ENCODE results near the gene GRXCR1. TPM values are rescaled to one million over a fixed set of nuclear protein-coding genes. Genes with fewer than 3 reads are reported as not detected.

GRXCR1 gene
- total and polyA plus RNA-seq, 2 of the 13 experiments (the other 11 are each of a cell fraction or from before 2014, with no cell fraction given), result not detected

DNA sequence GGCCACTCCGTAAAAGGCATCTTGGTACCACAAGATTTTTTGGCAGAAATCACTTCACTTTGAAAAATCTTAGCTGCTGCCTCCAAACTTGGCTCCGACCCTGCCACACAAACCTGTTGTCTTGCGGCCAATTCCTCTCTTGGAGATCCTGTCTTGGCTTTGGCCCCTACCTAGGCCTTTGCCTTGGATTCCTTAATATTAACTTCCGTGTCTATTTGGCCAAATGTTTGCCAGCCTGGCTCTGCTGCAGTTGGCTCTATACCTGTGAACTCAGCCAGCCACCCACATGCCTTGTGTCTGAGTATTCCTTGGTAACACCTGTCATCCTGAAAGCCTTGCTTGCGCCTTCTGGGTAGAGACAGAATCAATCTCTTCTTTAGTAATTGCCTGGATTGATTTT is 12.5 kb downstream of the GRXCR1 start (continued):
- TF ChIP-seq BRD4 (CRISPR knock-in tag; IDR thresholded peaks at IDR 0.05), result no peak
- no peak for TF ChIP-seq NCOA5 (CRISPR knock-in tag; IDR thresholded peaks at IDR 0.05)
- no peak for TF ChIP-seq MTA3 (CRISPR knock-in tag; IDR thresholded peaks at IDR 0.05)
- TF ChIP-seq ZNF232 (CRISPR knock-in tag; IDR thresholded peaks at IDR 0.05; ENCODE audit: borderline replicate concordance), result no peak
- TF ChIP-seq ZNF263 (CRISPR knock-in tag; IDR thresholded peaks at IDR 0.05), result no peak
- TF ChIP-seq, protein P1, sequence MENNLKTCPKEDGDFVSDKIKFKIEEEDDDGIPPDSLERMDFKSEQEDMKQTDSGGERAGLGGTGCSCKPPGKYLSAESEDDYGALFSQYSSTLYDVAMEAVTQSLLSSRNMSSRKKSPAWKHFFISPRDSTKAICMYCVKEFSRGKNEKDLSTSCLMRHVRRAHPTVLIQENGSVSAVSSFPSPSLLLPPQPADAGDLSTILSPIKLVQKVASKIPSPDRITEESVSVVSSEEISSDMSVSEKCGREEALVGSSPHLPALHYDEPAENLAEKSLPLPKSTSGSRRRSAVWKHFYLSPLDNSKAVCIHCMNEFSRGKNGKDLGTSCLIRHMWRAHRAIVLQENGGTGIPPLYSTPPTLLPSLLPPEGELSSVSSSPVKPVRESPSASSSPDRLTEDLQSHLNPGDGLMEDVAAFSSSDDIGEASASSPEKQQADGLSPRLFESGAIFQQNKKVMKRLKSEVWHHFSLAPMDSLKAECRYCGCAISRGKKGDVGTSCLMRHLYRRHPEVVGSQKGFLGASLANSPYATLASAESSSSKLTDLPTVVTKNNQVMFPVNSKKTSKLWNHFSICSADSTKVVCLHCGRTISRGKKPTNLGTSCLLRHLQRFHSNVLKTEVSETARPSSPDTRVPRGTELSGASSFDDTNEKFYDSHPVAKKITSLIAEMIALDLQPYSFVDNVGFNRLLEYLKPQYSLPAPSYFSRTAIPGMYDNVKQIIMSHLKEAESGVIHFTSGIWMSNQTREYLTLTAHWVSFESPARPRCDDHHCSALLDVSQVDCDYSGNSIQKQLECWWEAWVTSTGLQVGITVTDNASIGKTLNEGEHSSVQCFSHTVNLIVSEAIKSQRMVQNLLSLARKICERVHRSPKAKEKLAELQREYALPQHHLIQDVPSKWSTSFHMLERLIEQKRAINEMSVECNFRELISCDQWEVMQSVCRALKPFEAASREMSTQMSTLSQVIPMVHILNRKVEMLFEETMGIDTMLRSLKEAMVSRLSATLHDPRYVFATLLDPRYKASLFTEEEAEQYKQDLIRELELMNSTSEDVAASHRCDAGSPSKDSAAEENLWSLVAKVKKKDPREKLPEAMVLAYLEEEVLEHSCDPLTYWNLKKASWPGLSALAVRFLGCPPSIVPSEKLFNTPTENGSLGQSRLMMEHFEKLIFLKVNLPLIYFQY (CRISPR knock-in tag; IDR thresholded peaks at IDR 0.05; ENCODE audit: borderline replicate concordance), result no peak

DNA sequence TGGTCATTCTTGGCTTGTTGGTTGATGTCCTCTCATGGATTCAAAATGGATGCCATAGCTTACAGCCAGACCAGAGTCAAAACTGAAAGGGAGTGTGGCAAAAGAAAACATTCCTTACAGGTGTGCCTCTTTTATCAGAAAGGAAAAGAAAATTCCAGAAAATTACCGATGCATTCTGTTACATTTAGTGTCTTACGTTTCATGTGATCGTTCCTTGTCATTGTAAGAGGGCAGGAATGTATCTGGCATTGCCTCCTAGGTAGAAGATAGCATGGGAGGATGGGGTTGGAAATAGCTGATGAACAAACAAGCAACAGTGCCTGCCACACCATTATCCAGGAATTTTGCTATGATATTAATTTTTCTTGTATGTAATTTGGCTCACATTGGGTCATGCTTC is 13.1 kb downstream of the GRXCR1 start:
- in situ Hi-C loops (cut with HindIII; ENCODE audit: extremely low pct_ligation_motif_present, low pct_unique_long_range_greater_than_20kb), result no loop called here
- CTCF ChIA-PET (ENCODE audit: low intra/inter-chr PET ratio, low total read pairs), result no interaction called here
- Histone ChIP-seq H3K27ac (ENCODE audit: extremely low read length, insufficient read depth, low read length) (no peak overlapping the region), H3K4me2 (ENCODE audit: low read depth, low read length) (no peak overlapping the region), H2AFZ (ENCODE audit: low read length) (no peak overlapping the region), H3K36me3 (replicated peaks in 1 of 2; ENCODE audit: control insufficient read depth in 1 of 2, insufficient read depth in 2 of 2, low read length in 2 of 2) (no peaks in the 10 kb centered on the region), H3K4me3 (replicated peaks in 1 of 3; ENCODE audit: insufficient read depth in 1 of 3, low read depth in 2 of 3, low read length in 3 of 3) (no peak overlapping the region), H3K79me2 (ENCODE audit: insufficient read depth, low read length) (no peaks in the 10 kb centered on the region), H4K20me1 (ENCODE audit: insufficient read depth, low read length) (no peaks in the 10 kb centered on the region), H3K4me1 (ENCODE audit: insufficient read depth, low read length) (no peaks in the 10 kb centered on the region), H3K9me3 (ENCODE audit: low read length) (no peaks in the 10 kb centered on the region), H3K27me3 (ENCODE audit: control insufficient read depth in 1 of 2, insufficient read depth in 2 of 2, low read length in 2 of 2) (no peaks in the 10 kb centered on the region; a peak in 1 of 5 replicates), H3K9ac (ENCODE audit: insufficient read depth, low read depth, low read length) (no peak overlapping the region)
- FAIRE-seq (no peak), DNase-seq (ENCODE audit: low spot score) (no peak), ATAC-seq (no peak)
- POLR2A ChIA-PET, result no interaction called here
- BruUV-seq (replicated peaks), result no TSS peak
- intact Hi-C loops (cut with micrococcal nuclease; ENCODE audit: unreplicated experiment), result no loop called here
- 12% methylated on average over 3 of the region's 3 CpGs for WGBS (ENCODE audit: low lambda C conversion rate)
- TF ChIP-seq, protein P2, sequence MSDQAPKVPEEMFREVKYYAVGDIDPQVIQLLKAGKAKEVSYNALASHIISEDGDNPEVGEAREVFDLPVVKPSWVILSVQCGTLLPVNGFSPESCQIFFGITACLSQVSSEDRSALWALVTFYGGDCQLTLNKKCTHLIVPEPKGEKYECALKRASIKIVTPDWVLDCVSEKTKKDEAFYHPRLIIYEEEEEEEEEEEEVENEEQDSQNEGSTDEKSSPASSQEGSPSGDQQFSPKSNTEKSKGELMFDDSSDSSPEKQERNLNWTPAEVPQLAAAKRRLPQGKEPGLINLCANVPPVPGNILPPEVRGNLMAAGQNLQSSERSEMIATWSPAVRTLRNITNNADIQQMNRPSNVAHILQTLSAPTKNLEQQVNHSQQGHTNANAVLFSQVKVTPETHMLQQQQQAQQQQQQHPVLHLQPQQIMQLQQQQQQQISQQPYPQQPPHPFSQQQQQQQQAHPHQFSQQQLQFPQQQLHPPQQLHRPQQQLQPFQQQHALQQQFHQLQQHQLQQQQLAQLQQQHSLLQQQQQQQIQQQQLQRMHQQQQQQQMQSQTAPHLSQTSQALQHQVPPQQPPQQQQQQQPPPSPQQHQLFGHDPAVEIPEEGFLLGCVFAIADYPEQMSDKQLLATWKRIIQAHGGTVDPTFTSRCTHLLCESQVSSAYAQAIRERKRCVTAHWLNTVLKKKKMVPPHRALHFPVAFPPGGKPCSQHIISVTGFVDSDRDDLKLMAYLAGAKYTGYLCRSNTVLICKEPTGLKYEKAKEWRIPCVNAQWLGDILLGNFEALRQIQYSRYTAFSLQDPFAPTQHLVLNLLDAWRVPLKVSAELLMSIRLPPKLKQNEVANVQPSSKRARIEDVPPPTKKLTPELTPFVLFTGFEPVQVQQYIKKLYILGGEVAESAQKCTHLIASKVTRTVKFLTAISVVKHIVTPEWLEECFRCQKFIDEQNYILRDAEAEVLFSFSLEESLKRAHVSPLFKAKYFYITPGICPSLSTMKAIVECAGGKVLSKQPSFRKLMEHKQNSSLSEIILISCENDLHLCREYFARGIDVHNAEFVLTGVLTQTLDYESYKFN (CRISPR knock-in tag; conservative IDR thresholded peaks at IDR 0.05), result no peak
- TF ChIP-seq, protein P3, sequence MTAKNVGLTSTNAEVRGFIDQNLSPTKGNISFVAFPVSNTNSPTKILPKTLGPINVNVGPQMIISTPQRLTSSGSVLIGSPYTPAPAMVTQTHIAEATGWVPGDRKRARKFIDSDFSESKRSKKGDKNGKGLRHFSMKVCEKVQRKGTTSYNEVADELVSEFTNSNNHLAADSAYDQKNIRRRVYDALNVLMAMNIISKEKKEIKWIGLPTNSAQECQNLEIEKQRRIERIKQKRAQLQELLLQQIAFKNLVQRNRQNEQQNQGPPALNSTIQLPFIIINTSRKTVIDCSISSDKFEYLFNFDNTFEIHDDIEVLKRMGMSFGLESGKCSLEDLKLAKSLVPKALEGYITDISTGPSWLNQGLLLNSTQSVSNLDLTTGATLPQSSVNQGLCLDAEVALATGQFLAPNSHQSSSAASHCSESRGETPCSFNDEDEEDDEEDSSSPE (CRISPR knock-in tag; IDR thresholded peaks at IDR 0.05), result no peak
- TF ChIP-seq ZNF773 (CRISPR knock-in tag; IDR thresholded peaks at IDR 0.05; ENCODE audit: borderline replicate concordance), result no peak
- no peak for TF ChIP-seq HNRNPK (IDR thresholded peaks at IDR 0.05; ENCODE audit: low read depth, low read length, poor library complexity, severe bottlenecking)
- TF ChIP-seq ZNF614 (CRISPR knock-in tag; IDR thresholded peaks at IDR 0.05; ENCODE audit: borderline replicate concordance), result no peak
- no peak for TF ChIP-seq ZNF143 (CRISPR knock-in tag; IDR thresholded peaks at IDR 0.05)
- TF ChIP-seq ZMAT3 (CRISPR knock-in tag; conservative IDR thresholded peaks at IDR 0.05), result no peak
- no peak for TF ChIP-seq ZFP62 (CRISPR knock-in tag; IDR thresholded peaks at IDR 0.05)
- TF ChIP-seq ETV5 (CRISPR knock-in tag; IDR thresholded peaks at IDR 0.05; ENCODE audit: borderline replicate concordance), result no peak
- TF ChIP-seq IRF2 (CRISPR knock-in tag; IDR thresholded peaks at IDR 0.05), result no peak
- no peak for TF ChIP-seq EHMT2 (IDR thresholded peaks at IDR 0.05; ENCODE audit: borderline replicate concordance, low read depth, low read length)

Measured in HepG2 (cell line).